AG09309 (cell line): ENCODE results near the gene ITGA2.

Source experiments
- DNase-seq: peaks from one replicate; pipeline ENCODE4 v3.0.0-alpha.2; 2010; ENCODE audit warnings: low read depth
- H3K4me3 ChIP-seq: 2 replicates; pipeline ENCODE4 v1.5.1; 2011; ENCODE audit warnings: mild to moderate bottlenecking, low read depth, low read length, moderate library complexity; ENCODE audit not compliant: control insufficient read depth
- TF ChIP-seq, protein P1 (sequence below): IDR thresholded peaks from 2 replicates; pipeline ENCODE4 v1.5.1; 2011; ENCODE audit warnings: mild to moderate bottlenecking, low read depth, low read length, inconsistent platforms; ENCODE audit not compliant: insufficient read depth, control insufficient read depth; ENCODE audit errors: missing control alignments

Gene ITGA2

DNA sequence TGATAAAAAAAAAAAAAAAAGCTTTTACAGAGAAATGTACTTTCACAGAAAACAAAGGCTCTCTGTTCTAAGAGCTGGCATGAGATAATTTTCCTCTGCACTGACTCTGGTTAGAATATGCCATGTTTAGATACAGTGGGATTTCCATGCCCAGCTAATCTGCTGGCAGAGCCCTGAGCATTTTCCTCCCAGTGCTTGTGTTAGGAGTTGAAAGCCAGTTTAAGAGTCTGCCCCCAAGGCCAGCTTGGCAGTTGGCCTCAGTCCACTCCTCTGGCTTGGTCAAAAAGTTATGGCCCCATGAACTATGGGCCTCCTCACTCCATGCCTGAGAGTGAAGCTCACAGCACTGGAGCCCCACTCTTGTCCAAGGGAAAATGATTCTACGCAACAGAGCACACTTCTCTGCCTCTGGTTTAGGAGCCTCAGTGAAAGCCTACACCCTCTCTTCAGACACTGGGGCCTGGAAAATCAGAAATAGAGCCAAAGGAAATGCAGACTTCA is 98.5 kb downstream of the ITGA2 start:
- DNase-seq, result no peak
- TF ChIP-seq, protein P1, sequence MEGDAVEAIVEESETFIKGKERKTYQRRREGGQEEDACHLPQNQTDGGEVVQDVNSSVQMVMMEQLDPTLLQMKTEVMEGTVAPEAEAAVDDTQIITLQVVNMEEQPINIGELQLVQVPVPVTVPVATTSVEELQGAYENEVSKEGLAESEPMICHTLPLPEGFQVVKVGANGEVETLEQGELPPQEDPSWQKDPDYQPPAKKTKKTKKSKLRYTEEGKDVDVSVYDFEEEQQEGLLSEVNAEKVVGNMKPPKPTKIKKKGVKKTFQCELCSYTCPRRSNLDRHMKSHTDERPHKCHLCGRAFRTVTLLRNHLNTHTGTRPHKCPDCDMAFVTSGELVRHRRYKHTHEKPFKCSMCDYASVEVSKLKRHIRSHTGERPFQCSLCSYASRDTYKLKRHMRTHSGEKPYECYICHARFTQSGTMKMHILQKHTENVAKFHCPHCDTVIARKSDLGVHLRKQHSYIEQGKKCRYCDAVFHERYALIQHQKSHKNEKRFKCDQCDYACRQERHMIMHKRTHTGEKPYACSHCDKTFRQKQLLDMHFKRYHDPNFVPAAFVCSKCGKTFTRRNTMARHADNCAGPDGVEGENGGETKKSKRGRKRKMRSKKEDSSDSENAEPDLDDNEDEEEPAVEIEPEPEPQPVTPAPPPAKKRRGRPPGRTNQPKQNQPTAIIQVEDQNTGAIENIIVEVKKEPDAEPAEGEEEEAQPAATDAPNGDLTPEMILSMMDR, result no peak

DNA sequence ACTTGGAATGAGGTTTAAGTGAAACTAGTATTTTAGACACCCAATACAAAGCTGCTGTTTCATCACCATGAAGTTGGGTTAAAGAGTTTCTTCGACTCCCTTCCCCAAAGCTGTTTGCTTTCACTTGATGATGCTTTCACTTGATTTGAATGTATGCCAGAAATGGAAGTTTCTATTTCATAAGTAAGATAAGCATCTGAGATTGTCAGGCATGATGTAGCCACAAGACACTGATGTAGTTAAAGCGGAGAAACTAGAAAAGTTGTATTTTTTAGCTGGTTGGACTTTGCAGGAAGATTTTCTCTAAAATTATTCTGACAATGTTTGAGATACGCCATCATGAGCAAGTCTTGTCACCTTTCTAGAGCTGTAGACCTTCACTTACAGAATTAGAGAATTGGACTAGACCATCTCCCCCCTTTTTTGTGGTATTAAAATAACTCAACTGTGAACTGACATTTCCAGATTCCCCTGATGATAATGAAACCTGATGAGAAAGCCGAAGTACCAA is 100.4 kb downstream of the ITGA2 start:
- no peak for DNase-seq
- H3K4me3 ChIP-seq, result no peak overlapping the region
- TF ChIP-seq, protein P1, result no peak

More for the DNA sequence above, 98.5 kb downstream of the ITGA2 start:
- H3K4me3 ChIP-seq, result no peak overlapping the region

DNA sequence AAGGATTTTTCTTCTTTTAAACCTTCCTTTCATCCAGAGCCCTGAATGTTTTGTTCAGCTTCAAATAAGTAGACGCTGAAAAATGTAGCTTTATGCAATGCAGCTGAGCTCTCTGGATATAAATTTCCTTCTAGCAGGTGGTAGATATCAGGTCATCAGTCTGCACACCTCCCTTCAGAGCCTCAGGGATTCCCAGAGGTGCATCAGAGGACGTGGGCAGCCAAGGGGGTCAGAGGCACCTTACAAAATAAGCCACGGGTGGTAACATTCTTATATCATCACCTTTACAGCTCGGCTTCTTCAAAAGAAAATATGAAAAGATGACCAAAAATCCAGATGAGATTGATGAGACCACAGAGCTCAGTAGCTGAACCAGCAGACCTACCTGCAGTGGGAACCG is 101.1 kb downstream of the ITGA2 start:
- no peak overlapping the region for H3K4me3 ChIP-seq
- no peak for DNase-seq
- TF ChIP-seq, protein P1, result no peak

DNA sequence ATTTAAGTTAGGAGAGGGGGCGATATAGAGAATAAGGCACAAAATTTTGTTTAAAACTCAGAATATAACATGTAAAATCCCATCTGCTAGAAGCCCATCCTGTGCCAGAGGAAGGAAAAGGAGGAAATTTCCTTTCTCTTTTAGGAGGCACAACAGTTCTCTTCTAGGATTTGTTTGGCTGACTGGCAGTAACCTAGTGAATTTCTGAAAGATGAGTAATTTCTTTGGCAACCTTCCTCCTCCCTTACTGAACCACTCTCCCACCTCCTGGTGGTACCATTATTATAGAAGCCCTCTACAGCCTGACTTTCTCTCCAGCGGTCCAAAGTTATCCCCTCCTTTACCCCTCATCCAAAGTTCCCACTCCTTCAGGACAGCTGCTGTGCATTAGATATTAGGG is 102.1 kb downstream of the ITGA2 start:
- DNase-seq, result no peak
- TF ChIP-seq, protein P1, result peak; percentile 15
- no peak overlapping the region for H3K4me3 ChIP-seq

DNA sequence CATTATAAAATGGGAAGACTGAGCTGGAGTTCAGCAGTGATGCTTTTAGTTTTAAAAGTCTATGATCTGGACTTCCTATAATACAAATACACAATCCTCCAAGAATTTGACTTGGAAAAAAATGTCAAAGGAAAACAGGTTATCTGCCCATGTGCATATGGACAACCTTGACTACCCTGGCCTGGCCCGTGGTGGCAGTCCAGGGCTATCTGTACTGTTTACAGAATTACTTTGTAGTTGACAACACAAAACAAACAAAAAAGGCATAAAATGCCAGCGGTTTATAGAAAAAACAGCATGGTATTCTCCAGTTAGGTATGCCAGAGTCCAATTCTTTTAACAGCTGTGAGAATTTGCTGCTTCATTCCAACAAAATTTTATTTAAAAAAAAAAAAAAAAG is 103.1 kb downstream of the ITGA2 start:
- TF ChIP-seq, protein P1, result no peak
- no peak for DNase-seq
- H3K4me3 ChIP-seq, result no peak overlapping the region

DNA sequence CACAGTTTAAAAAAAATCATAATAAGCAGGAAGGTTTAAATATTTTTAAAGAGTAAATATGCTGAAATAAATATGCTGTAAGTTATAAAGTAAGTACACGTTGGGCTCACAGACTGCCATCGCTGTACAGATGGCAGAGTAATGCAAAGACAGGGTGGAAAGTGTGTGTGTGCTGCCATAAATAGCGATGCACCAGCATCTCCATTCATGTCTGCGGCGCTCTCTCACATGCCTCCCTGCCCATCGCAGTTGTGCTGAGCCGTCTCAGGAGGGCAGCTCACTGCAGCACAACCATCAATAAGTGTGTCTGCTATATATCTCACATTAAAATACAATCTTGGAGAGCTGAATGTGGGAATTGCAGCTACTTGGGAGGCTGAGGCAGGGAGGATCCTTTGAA is 106.1 kb downstream of the ITGA2 start:
- no peak for DNase-seq
- no peak overlapping the region for H3K4me3 ChIP-seq
- TF ChIP-seq, protein P1, result no peak

DNA sequence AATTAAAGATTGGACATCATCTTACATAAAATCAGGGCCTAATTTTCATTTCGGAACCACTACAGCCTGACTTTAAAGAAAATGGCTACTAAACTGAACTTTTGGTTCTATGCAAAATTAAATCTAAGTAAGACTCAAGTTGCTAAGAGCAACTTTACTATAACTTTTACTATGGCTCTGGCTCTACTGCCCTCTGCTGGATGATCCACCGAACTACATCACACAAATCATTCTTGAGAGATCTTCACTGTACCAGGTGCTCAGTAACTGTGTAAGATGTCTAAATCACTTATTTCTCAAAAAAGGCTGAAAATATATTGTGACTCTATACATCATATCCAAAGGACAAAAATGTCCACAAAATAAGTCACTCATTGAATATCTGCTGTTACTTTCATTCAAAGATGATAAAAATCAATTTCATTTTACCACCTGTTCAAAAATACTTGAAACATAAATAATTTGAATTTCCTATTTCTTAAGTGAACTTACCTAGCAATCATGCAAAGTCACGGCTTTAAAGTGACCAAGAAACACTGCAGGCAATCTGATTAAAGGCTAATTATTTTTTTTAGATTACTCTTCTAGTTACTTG is 106.9 kb downstream of the ITGA2 start:
- DNase-seq, result no peak
- H3K4me3 ChIP-seq, result no peak overlapping the region
- TF ChIP-seq, protein P1, result peak; percentile 77
